ENCODE results near the gene FBXW7.

The FBXW7 gene

GRCh38 chr4:152273343-152273742, 262.5 kb downstream of the FBXW7 start:
- Histone ChIP-seq H3K4me3 (ENCODE audit: low read length, poor library complexity, severe bottlenecking) (no peak overlapping the region), H3K4me1 (ENCODE audit: insufficient read depth, low read length, poor library complexity, severe bottlenecking) (peaks cover 25% of the 10 kb centered on the region), H3K27me3 (ENCODE audit: insufficient read depth, low read length, poor library complexity, severe bottlenecking) (no peaks in the 10 kb centered on the region), H3K9ac (ENCODE audit: low read depth, low read length, poor library complexity, severe bottlenecking) (no peak overlapping the region), H3K36me3 (ENCODE audit: insufficient read depth, low read length) (no peaks in the 10 kb centered on the region), H3K4me2 (ENCODE audit: low read depth, low read length, poor library complexity, severe bottlenecking) (no peak overlapping the region), H2AFZ (ENCODE audit: low read length) (no peak overlapping the region), H3K9me2 (replicated peaks; ENCODE audit: low read depth, low read length) (no peaks in the 10 kb centered on the region), H3K79me2 (ENCODE audit: insufficient read depth, low read length) (no peaks in the 10 kb centered on the region), H4K20me1 (ENCODE audit: insufficient read depth, low read length, poor library complexity, severe bottlenecking) (no peaks in the 10 kb centered on the region), H3K9me3 (ENCODE audit: insufficient read depth, low read depth, low read length) (no peaks in the 10 kb centered on the region), H3F3A (ENCODE audit: low read depth) (no peaks in the 10 kb centered on the region)
- no peak for TF ChIP-seq EZH2phosphoT487 (IDR thresholded peaks at IDR 0.05; ENCODE audit: borderline replicate concordance)

All from Loucy (cell line).